SK-N-SH (cell line): ENCODE results near the gene ELN. TPM values are rescaled to one million over a fixed set of nuclear protein-coding genes. Genes with fewer than 3 reads are reported as not detected.
A peak's percentile ranks its signal among the peaks of the same experiment; 100 is the strongest.

Experiments used
- CTCF ChIA-PET: fragments of 300-600, 350-600 bp; formaldehyde crosslinking; extraction: SDS; loops from one replicate; lab custom pipeline; 2021; lab: Yijun Ruan, JAX
- POLR2A ChIA-PET: fragments of 350-600 bp; sonication (Branson Sonifier 250); formaldehyde crosslinking; extraction: SDS; loops from one replicate; lab custom pipeline; 2020; ENCODE audit warnings: antibody characterized with exemption, inconsistent platforms; lab: Yijun Ruan, JAX
- DNase-seq: peaks from one replicate; pipeline ENCODE4 v3.0.0; 2012
- H2AFZ ChIP-seq: fragments of 200-600 bp; sonication (generic); 2 replicates; pipeline ENCODE4 v1.8.1; 2016; ENCODE audit warnings: antibody characterized with exemption, mild to moderate bottlenecking, low read depth
- H3F3A ChIP-seq: fragments of 200-600 bp; sonication (generic); replicated peaks from 2 replicates; pipeline ENCODE3; 2016; ENCODE audit warnings: antibody characterized with exemption, mild to moderate bottlenecking; ENCODE audit not compliant: insufficient read depth
- H3K27ac ChIP-seq, 2 experiments: fragments of 200-500 bp in 1 of 2; fragments of 200-600 bp in 1 of 2; sonication (Bioruptor generic) in 1 of 2; sonication (generic), shearing (Covaris generic) in 1 of 2; 2 replicates each; pipeline versions ENCODE4 v1.5.1 to v1.6.1; 2014 to 2016; ENCODE audit warnings: low read depth in 2 of 2, inconsistent platforms in 1 of 2, low read length in 1 of 2, mild to moderate bottlenecking in 1 of 2, mixed read lengths in 1 of 2
- H3K27me3 ChIP-seq: fragments of 200-600 bp; sonication (generic), shearing (Covaris generic); 2 replicates; pipeline ENCODE4 v1.6.1; 2016; ENCODE audit warnings: mixed run types; ENCODE audit not compliant: insufficient read depth
- H3K36me3 ChIP-seq, 2 experiments: fragments of 200-500 bp in 1 of 2; fragments of 200-600 bp in 1 of 2; sonication (Bioruptor generic) in 1 of 2; sonication (generic) in 1 of 2; replicated peaks in 1 of 2; 2 replicates each; pipeline versions ENCODE3 to v1.5.1; 2014 to 2016; ENCODE audit warnings: low read length in 1 of 2, mild to moderate bottlenecking in 1 of 2; ENCODE audit not compliant: insufficient read depth in 2 of 2, control insufficient read depth in 1 of 2
- H3K4me1 ChIP-seq, 2 experiments: fragments of 200-500 bp in 1 of 2; fragments of 200-600 bp in 1 of 2; sonication (Bioruptor generic) in 1 of 2; sonication (generic), shearing (Covaris generic) in 1 of 2; 2 replicates each; pipeline versions ENCODE4 v1.5.1 to v1.6.1; 2014 to 2016; ENCODE audit warnings: low read depth in 1 of 2, low read length in 1 of 2, mixed run types in 1 of 2; ENCODE audit not compliant: insufficient read depth in 2 of 2, control insufficient read depth in 1 of 2
- H3K4me2 ChIP-seq: fragments of 200-600 bp; sonication (generic), shearing (Covaris generic); 2 replicates; pipeline ENCODE4 v1.6.1; 2017; ENCODE audit warnings: mixed run types
- H3K4me3 ChIP-seq, 2 experiments: fragments of 200-500 bp in 1 of 2; fragments of 200-600 bp in 1 of 2; sonication (Bioruptor generic) in 1 of 2; sonication (generic), shearing (Covaris generic) in 1 of 2; 2 replicates each; pipeline versions ENCODE4 v1.5.1 to v1.8.1; 2014 to 2016; ENCODE audit warnings: low read depth in 2 of 2, inconsistent platforms in 1 of 2, low read length in 1 of 2, mild to moderate bottlenecking in 1 of 2, mixed read lengths in 1 of 2, moderate library complexity in 1 of 2
- H3K79me2 ChIP-seq: fragments of 200-600 bp; sonication (generic); 2 replicates; pipeline ENCODE4 v1.8.1; 2017; ENCODE audit warnings: mild to moderate bottlenecking; ENCODE audit not compliant: insufficient read depth
- H3K9ac ChIP-seq: fragments of 200-600 bp; sonication (generic); 2 replicates; pipeline ENCODE4 v1.6.1; 2017; ENCODE audit warnings: mixed run types
- H3K9me2 ChIP-seq: fragments of 200-600 bp; sonication (generic); 2 replicates; pipeline ENCODE4 v1.6.1; 2017; ENCODE audit warnings: mixed run types
- H3K9me3 ChIP-seq: fragments of 200-600 bp; sonication (generic); 2 replicates; pipeline ENCODE4 v1.6.1; 2017; ENCODE audit warnings: mixed run types, mild to moderate bottlenecking, moderate library complexity
- H4K20me1 ChIP-seq: fragments of 200-600 bp; sonication (generic); 2 replicates; pipeline ENCODE4 v1.6.1; 2017; ENCODE audit warnings: mild to moderate bottlenecking, mixed run types; ENCODE audit not compliant: insufficient read depth
- EZH2phosphoT487 ChIP-seq: fragments of 200-600 bp; sonication (generic); IDR thresholded peaks from 2 replicates; pipeline ENCODE4 v1.6.1; 2017; ENCODE audit warnings: low read depth, mixed run types, mild to moderate bottlenecking, antibody characterized with exemption, moderate library complexity, borderline replicate concordance
- FOSL2 ChIP-seq: IDR thresholded peaks from 2 replicates; pipeline ENCODE4 v1.4.0; 2012; ENCODE audit warnings: low read depth, mild to moderate bottlenecking, moderate library complexity, borderline replicate concordance
- MEF2A ChIP-seq: IDR thresholded peaks from 2 replicates; pipeline ENCODE4 v1.4.0; 2012; ENCODE audit warnings: low read depth, borderline replicate concordance
- POLR2AphosphoS5 ChIP-seq: IDR thresholded peaks from 2 replicates; pipeline ENCODE4 v1.6.1; 2012; ENCODE audit warnings: low read depth, low read length
- SMC3 ChIP-seq: IDR thresholded peaks from 2 replicates; pipeline ENCODE4 v1.6.1; 2012; ENCODE audit warnings: low read depth, low read length, improper control_type of control experiment
- TAF1 ChIP-seq: IDR thresholded peaks from 2 replicates; pipeline ENCODE4 v1.6.1; 2012; ENCODE audit warnings: low read depth, mild to moderate bottlenecking, low read length, moderate library complexity, borderline replicate concordance
- TCF12 ChIP-seq: IDR thresholded peaks from 2 replicates; pipeline ENCODE4 v1.4.0; 2012
- YY1 ChIP-seq: IDR thresholded peaks from 2 replicates; pipeline ENCODE4 v1.4.0; 2012; ENCODE audit warnings: low read depth, mild to moderate bottlenecking
- WGBS: methylation state at CpG from one replicate; pipeline ENCODE4 v1.1.6; 2017; ENCODE audit warnings: low lambda C conversion rate; 5-methylcytosine and 5-hydroxymethylcytosine counted together
- polyA plus RNA-seq, 3 experiments: library from polyadenylated mRNA; depleted of rRNA; stranded (reverse); fragments of >200 nt; gene quantifications; 2 replicates each; pipeline ENCODE4 v1.2.3, GENCODE V29; 2012
- TF ChIP-seq, protein P1 (sequence below): IDR thresholded peaks from 2 replicates; pipeline ENCODE4; 2012
- TF ChIP-seq, protein P2 (sequence below): IDR thresholded peaks from 2 replicates; pipeline ENCODE4 v1.4.0; 2012; ENCODE audit warnings: low read depth, borderline replicate concordance
- TF ChIP-seq, protein P3 (sequence below): IDR thresholded peaks from 2 replicates; pipeline ENCODE4 v1.4.0; 2012; ENCODE audit warnings: low read depth
- TF ChIP-seq, protein P4 (sequence below): IDR thresholded peaks from 2 replicates; pipeline ENCODE4 v1.6.1; 2012; ENCODE audit warnings: mild to moderate bottlenecking, low read depth, low read length, moderate library complexity

The ELN gene
- polyA plus RNA-seq, 1 of the 3 experiments (the other 2 are of a cell fraction) = 12.5 TPM

DNA sequence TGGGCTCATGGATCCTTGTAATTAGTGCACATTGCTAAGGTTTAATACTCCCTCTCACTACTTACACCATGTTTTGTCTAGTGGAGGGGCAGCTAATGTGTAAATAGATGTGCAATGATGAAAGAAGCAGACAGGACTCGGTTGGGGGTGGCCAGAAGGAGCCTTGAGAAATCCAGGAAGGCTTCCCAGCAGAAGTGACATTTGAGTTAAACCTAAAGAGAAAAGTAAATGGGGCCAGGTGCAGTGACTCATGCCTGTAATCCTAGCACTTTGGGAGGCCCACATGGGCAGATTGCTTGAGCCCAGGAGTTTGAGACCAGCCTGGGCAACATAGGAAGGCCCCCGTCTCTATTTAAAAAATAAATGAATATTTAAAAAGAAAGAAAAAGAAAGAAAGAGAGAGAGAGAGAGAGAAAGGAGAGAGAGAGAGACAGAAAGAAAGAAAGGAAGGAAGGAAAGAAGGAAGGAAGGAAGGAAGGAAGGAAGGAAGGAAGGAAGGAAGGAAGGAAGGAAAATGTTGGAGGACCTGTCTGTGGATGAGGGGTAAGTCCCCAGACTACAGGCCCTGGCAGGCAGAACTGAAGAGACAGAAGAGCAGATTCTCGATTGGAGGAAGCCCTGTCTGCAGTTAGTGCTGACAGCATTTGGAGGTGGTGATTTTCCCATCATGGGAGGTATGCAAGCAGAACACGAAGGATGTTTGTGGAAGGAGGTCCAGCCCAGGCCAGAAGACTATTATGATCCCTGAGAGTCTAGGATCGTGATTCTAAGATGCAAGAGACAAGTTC is 3.6 kb downstream of the ELN start:
- no peaks in the 10 kb centered on the region for H3K9me2 ChIP-seq
- H3K9ac ChIP-seq = no peak overlapping the region
- H3K36me3 ChIP-seq = no peaks in the 10 kb centered on the region
- ChIA-PET CTCF (interaction anchor here (0.6 to 2.4 kb wide), 5 partner anchors 12 to 370 kb away, joined by 3 to 7 read pairs (median 5); no protein-coding TSS in a partner anchor), POLR2A (no interaction called here)
- peak overlapping the region; percentile 13; the same call in 1 of the 2 replicates for H3K4me2 ChIP-seq
- 71% methylated on average over 5 of the region's 5 CpGs for WGBS
- no peaks in the 10 kb centered on the region for H4K20me1 ChIP-seq
- no peaks in the 10 kb centered on the region for H3K9me3 ChIP-seq
- TF ChIP-seq SMC3 (no peak), POLR2AphosphoS5 (no peak), YY1 (no peak), MEF2A (no peak), FOSL2 (no peak), EZH2phosphoT487 (no peak)
- TF ChIP-seq, protein P1, sequence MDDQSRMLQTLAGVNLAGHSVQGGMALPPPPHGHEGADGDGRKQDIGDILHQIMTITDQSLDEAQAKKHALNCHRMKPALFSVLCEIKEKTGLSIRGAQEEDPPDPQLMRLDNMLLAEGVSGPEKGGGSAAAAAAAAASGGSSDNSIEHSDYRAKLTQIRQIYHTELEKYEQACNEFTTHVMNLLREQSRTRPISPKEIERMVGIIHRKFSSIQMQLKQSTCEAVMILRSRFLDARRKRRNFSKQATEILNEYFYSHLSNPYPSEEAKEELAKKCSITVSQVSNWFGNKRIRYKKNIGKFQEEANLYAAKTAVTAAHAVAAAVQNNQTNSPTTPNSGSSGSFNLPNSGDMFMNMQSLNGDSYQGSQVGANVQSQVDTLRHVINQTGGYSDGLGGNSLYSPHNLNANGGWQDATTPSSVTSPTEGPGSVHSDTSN = no peak
- TF ChIP-seq, protein P2, sequence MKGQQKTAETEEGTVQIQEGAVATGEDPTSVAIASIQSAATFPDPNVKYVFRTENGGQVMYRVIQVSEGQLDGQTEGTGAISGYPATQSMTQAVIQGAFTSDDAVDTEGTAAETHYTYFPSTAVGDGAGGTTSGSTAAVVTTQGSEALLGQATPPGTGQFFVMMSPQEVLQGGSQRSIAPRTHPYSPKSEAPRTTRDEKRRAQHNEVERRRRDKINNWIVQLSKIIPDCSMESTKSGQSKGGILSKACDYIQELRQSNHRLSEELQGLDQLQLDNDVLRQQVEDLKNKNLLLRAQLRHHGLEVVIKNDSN = no peak
- TF ChIP-seq, protein P3, sequence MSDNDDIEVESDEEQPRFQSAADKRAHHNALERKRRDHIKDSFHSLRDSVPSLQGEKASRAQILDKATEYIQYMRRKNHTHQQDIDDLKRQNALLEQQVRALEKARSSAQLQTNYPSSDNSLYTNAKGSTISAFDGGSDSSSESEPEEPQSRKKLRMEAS = no peak
- H3K79me2 ChIP-seq = 0 out of 2 replicates have a peak, but pooled peaks cover 3% of the 10 kb centered on the region
- no peak for DNase-seq
- H3K27ac ChIP-seq = peak overlapping the region; percentile 0 to 93; a peak in 3 of 4 replicates
- H3K27me3 ChIP-seq = no peaks in the 10 kb centered on the region
- H3K4me3 ChIP-seq = no peak overlapping the region
- no peak overlapping the region for H2AFZ ChIP-seq
- peaks cover 13 to 73% of the 10 kb centered on the region in 2 experiments for H3K4me1 ChIP-seq
- H3F3A ChIP-seq = peaks cover 17% of the 10 kb centered on the region

DNA sequence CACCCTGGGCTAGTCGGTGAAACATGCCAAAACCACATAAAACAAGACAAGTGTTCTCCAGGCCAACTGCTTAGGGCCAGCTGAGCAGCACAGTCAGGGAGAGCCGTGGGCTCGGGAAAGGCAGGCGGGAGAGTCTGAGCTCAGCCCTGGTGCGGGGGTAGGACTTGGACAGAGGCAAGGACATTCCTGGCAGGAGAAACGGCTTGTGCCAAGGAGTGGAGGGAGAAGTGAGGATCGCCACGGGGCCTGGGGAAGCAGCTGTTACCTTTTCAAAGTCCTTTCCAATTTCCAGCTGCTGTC is 4.2 kb downstream of the ELN start:
- Histone ChIP-seq H3F3A (peaks cover 17% of the 10 kb centered on the region), H3K4me1 (peaks cover 13 to 68% of the 10 kb centered on the region in 2 experiments; a peak in 3 of 4 replicates), H3K27me3 (no peaks in the 10 kb centered on the region), H4K20me1 (no peaks in the 10 kb centered on the region), H3K9ac (no peak overlapping the region), H3K9me3 (no peaks in the 10 kb centered on the region), H3K79me2 (0 out of 2 replicates have a peak, but pooled peaks cover 3% of the 10 kb centered on the region), H3K4me2 (peak overlapping the region; percentile 13; the same call in 1 of the 2 replicates), H3K27ac (peak overlapping the region; percentile 0 to 93; a peak in 3 of 4 replicates), H3K9me2 (no peaks in the 10 kb centered on the region), H3K36me3 (no peaks in the 10 kb centered on the region), H2AFZ (no peak overlapping the region), H3K4me3 (no peak overlapping the region)
- DNase-seq = no peak
- WGBS = 29% methylated on average over 8 of the region's 8 CpGs
- ChIA-PET POLR2A (no interaction called here), CTCF (interaction anchor here (0.6 to 2.0 kb wide), 5 partner anchors 13 to 369 kb away, joined by 3 to 5 read pairs (median 4); no protein-coding TSS in a partner anchor)
- no peak for TF ChIP-seq MEF2A
- TF ChIP-seq TCF12 = peak; percentile 48; the same call in 1 of the 2 replicates
- no peak for TF ChIP-seq TAF1
- TF ChIP-seq, protein P4, sequence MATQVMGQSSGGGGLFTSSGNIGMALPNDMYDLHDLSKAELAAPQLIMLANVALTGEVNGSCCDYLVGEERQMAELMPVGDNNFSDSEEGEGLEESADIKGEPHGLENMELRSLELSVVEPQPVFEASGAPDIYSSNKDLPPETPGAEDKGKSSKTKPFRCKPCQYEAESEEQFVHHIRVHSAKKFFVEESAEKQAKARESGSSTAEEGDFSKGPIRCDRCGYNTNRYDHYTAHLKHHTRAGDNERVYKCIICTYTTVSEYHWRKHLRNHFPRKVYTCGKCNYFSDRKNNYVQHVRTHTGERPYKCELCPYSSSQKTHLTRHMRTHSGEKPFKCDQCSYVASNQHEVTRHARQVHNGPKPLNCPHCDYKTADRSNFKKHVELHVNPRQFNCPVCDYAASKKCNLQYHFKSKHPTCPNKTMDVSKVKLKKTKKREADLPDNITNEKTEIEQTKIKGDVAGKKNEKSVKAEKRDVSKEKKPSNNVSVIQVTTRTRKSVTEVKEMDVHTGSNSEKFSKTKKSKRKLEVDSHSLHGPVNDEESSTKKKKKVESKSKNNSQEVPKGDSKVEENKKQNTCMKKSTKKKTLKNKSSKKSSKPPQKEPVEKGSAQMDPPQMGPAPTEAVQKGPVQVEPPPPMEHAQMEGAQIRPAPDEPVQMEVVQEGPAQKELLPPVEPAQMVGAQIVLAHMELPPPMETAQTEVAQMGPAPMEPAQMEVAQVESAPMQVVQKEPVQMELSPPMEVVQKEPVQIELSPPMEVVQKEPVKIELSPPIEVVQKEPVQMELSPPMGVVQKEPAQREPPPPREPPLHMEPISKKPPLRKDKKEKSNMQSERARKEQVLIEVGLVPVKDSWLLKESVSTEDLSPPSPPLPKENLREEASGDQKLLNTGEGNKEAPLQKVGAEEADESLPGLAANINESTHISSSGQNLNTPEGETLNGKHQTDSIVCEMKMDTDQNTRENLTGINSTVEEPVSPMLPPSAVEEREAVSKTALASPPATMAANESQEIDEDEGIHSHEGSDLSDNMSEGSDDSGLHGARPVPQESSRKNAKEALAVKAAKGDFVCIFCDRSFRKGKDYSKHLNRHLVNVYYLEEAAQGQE = peak; percentile 62; the same call in 1 of the 2 replicates
